GM19099 (cell line): ENCODE measurements around the gene CCDC92.

Experiments
- POLR2A ChIP-seq: IDR thresholded peaks from 3 replicates; pipeline ENCODE4 v1.6.1; 2011; ENCODE audit warnings: low read depth; ENCODE audit not compliant: insufficient read length; ENCODE audit errors: extremely low read depth

CCDC92 gene

DNA sequence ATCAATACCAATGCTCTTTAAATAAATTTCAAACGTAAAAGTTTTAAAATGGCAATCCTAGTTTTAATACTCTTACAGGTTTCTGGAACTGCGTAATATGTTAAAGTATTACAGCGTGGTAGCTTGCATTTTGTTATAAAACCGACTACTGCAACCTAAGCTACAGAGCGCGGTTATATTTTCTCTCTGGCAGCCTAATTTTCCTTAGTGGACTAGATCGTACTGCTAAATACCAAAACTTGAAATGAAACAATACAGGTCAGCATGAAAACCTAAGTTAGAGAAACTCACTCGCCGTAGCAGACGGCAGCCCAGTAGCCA lies 1.2 kb downstream of the CCDC92 start:
- TF ChIP-seq POLR2A, result no peak

DNA sequence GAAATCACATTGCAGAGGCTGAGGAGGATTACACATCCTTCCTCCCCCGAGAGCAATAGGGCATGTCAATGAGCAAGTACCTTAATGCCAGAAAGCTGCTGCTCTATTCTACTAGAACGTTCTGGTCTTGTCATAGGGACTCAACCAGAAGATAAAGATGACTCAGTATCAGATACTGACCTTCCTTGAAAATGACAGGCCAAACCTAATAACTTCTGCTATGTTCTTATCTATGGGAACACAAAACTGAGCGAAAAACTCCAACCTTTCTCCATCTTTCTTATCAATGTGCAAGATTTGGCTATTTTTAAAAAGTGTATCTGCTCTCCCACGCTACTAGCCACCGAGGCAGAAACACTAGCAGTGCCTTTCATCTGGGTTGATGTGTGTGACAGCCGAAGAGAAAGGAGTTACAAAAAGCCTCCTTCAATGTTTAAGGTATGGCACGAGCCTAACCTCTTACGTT lies 5.5 kb downstream of the CCDC92 start:
- no peak for TF ChIP-seq POLR2A

DNA sequence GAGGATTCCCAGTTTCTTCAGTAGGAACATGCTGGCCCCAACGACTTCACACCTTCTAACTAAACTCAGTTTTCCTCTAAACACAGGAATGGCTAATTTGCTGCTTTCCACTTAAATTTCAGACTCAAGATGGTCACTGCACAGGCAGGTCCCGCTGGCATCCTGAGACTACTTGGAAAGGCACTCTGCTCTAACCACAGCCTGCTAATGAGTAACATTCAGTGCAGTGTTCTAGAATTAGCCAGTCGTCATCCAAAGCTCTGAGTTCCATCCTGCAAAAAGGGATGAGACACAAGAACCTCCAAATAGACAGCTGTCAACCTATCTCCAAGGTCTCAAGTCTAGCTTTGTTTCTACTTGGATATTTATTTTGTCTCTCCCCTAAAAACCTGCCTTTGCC lies 6.0 kb downstream of the CCDC92 start:
- TF ChIP-seq POLR2A, result no peak

DNA sequence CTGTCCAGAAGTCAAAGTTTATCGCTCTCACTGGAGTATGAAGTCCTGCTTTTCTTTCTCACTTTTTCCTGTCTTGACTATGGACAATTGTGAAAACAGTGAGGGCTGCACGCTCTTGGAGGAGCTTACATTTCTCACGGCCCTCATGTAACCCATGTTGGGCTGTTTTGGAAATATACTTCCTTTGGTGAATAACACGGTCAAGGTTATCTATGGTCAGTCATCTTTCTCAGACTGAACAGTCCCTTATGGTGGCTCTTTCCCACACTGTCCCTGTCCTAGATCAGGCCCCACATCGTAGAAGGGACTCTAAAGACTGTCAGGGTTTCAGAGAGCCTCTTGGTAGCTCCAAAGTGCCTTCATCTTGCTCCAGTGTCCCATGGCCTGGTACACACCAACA lies 7.2 kb downstream of the CCDC92 start:
- no peak for TF ChIP-seq POLR2A

DNA sequence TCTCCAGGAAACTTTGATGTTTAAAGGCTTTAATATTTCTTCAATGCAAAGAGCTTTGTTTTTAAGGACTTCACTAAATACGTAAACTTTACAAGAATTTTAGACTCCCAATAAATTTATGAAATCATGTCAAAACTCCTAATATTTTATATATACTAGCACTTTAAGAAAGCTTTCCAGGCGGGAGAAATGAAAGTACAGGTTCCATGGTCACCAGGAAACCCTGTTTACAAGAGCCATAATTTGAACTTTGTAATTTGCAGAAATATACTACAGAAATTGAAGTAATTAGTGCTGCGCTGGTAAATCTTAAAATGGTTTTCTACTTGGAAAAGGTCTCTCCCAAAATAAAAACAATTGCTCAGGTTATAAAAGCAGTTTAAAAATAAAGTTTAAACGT lies 8.8 kb downstream of the CCDC92 start:
- TF ChIP-seq POLR2A, result no peak

DNA sequence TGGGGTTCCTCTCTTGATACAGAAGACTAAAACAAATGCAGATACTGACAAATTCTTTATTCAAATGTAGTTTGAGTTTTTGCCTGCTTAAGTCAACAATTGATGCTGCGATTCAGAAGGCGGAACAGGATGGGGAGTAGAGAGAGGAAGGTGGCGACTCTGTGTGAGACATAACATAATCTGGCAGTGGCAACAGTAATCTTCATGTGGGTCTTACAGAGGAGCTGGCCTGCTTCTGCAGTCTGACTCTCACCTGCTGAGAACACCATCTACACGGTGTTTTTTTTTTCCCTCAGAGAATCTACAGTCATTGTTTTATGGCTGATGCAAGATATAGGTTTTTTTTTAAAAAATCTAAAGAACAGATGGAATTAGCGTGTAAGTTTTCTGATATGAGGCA lies 10.1 kb downstream of the CCDC92 start:
- no peak for TF ChIP-seq POLR2A

DNA sequence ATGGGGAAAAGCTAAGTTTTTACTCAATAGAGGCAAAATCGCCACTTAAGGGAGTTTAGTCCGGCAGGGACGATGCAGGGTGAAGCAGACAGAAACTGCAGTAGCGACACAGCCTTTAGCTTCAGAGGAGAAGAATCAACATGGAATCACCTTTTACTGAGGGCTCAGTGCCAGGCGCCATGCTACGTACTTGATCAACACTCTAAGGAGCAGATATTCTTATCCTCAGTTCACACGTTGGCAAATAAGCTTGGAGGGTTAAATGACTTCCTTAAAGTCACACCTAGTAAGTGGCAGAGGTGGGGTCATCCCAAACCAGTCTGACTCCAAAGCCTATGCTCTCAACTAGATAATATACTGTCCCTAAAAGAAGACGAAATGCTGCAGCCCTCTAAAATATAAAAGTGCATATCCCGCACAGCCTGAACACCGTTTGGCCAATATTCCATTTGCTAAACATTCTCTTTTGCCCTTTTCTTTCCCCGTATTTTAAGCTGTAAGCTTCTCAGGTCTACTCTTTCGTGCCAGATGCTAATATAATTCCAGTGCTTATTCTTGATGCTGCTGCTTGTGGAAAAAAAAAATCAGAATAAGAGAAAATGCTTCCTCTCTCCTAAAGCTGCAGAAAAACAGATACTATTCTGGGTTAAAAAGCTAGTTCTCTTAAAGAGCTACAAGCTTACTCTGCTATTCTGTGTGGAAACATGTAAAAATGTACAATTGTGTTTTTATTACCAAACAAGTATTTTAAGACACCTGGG lies 10.9 kb downstream of the CCDC92 start:
- no peak for TF ChIP-seq POLR2A

DNA sequence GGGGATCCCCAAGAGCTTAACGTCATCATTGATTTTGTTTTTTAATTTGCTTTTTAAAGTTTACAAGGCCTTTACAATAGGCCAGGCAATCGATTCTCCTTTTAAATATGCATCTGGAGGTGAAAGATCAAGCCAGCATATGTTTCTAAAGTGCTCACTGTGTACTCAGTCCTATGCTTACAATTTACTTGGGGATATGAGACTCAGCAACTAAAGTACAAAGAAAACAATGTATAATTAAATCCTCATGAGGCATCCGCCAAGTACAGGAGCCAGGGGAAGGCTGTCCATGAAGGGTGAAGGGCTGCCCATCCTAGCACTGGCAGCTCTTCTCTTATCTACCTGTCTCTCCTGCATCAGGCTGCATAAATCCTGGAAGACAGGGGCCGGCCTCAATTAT lies 11.8 kb downstream of the CCDC92 start:
- TF ChIP-seq POLR2A, result no peak

DNA sequence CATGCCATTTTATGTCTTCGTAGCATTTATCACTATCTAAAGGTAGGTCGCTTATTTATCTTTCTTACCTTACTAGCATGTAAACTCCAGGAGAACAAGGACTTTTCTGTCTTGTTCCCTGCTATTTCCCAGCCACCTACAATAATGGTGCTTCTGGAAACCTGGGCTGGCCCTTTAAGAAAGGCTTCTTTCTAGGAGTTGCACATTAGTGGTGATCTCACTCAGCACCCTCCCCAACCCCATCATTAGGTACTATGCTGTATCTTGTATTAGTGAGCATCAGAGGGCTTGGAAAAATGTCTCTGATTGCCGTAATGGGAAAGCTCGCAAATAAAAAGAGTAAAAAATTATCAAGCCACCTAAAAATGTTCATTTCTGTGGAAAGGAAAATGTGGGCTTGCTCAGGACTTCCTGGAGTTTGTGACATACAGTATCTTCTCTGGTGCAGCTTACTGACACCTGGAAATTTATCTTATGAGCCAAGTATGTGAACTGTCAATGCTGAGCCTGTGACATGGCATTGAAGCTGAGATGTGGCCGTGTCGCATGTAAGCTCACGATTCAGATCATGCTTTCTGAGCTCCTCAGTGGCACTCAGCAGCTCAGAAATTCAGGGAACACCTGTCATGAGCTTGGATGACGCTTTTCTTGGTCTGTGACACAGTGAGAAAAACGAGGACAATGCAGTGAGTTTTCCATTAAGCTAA lies 12.4 kb downstream of the CCDC92 start:
- no peak for TF ChIP-seq POLR2A

DNA sequence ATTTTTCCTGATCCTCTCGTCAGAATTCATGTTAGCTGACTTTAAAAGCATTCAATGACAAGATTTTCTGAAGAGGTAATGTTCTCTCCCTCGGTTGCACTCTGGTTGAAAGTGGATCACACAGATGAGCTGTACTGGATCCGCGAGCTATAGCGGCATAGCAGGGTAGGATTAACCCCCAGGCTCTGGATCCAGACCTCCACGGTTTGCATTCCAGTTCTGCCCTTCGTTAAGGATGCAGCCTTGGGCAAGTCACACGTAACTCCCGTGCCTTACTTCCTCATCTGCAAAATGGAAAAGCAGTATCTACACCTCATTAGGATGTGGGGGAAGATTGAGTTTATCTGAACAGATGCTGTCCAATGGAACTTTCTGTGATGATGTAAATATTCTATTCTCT lies 13.8 kb downstream of the CCDC92 start:
- no peak for TF ChIP-seq POLR2A

DNA sequence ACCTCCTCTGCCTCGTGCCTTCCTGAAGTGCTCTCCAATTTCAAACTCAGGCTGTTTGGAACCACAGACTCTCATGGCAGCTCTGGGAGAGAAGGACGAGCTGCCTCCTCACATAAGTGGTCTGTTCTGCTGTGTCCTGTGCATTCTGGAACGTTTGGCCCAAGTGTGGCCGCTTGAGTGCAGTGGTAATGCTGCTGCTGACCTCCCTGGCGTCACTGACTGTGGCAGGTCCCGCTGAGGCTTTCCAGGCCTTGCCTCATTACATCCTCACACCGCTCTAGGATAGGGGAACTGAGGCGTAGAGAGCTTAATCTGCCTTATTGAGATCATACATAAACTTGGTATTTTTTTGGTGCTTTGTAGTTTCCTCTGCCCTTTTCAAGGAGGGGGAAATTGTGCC lies 14.2 kb downstream of the CCDC92 start:
- TF ChIP-seq POLR2A, result no peak

DNA sequence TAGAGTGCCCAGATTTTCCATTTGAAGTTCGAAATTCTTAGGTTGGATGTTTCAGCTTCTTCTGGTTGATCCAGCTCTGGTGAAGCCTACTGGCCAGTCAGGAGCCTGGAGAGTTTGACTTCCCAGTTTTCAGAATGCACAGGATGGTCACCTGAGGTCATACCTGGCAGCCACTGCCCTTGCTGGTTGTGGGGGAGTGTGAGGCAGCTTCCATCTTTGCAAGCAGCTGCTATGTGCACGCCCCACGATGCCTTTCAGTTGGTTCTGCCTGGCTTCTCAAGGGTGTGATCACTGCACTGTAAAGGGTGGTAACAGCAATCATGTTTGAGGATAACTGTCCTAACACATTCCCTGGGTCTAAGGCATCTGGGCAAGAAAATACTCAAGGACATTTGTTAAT lies 15.4 kb downstream of the CCDC92 start:
- no peak for TF ChIP-seq POLR2A

DNA sequence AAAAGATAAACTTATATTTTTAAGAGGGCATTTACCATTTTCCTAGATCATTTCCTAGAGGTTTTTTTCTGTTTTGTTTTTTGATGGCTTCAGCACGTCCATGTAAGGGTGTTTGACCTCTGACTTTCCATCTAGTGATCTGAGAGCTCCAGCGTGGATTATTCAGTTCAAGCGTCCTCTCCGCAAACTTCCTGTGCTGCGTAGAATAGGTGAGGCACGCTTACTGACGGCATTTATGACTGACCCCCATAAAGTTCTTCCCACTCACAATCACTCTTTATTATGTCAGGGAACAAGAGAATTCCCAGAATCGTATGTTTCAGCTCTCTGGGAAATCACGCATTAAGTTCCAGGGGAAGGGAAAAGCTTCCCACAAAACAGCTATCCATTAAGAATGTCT lies 16.4 kb downstream of the CCDC92 start:
- no peak for TF ChIP-seq POLR2A

DNA sequence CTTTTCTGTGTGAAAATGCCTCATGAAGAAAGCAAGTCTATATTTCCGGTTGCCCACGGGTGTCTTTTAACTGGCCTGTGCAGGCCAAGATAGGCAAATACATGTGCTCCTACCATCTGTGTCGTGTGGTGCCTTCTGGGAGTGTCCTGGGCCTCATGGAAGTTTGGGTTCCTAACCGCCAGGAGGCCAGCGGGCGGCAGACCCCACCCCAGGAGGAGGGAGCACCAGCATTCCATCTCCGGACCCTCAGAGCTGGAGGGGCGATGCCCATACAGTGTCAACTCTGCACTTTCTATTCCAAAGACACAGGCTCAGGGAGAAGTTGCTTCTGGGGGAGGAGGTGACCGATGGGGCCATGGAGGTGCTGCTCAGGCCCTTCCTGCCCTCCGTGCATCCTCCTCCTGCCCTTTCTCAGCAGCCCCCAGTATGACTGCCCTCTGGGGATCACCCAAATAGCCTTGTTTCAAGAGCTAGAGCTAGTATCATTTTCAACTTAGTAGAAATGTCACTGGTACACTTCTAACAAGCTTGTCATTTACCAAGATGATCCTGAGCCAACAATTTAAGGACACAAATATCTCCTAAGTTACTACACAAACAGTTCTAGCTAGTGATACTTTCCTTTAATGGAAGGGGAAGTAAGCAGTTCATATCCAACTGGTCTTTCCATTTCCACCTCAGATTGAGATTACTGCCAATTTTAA lies 17.8 kb downstream of the CCDC92 start:
- TF ChIP-seq POLR2A, result no peak

DNA sequence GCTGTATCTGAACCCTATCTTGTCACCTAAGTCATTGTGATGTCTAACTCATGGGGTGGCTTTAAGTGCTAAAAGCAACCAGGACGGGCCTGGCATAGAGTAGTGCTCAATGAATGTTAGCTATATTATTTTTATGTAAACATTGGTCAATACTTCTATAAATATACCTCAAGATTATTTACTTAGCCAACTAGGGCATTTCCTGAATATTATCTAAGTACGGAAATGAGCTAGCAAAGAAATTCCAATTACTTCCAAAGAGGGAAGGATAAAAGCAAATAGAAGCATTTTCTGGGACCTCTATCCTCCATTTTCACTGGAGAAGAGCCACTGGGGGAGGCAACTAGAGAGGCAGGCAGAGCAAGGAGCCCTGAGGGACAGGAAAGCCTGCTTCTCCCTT lies 20.6 kb downstream of the CCDC92 start:
- TF ChIP-seq POLR2A, result no peak

DNA sequence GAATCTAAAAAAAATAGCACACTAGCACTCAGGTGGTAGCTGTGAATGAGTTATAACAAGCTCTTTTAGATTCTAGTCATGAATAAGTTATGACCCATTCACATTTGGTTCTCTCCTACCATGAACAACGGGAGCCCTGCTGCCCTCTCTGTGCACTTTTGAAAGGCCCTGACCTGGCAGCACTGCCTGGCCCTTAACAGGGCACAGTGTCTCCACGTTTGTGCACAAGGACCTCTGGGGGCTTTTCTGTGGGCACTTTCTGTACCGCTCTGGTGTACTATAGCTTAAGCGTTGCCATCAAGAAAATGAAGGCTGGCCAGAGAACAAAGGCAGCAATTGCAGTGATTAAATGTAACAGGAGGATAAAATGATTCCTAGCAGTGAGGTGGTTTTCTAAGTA lies 21.2 kb downstream of the CCDC92 start:
- no peak for TF ChIP-seq POLR2A
